Lung (tissue), 12 donors: ENCODE measurements around the gene SSRP1. TPM values are rescaled to one million over a fixed set of nuclear protein-coding genes. Genes with fewer than 3 reads are reported as not detected.
"Not testable (repeated sequence)": the region's sequence is repeated elsewhere in the genome, so short reads cannot be mapped to it uniquely, and the experiment has no call there.

Experiments used
- ATAC-seq: fragments of 200-7000 bp; cut with Tn5 transposase; one replicate; pipeline ENCODE4 v1.9.1; 2020; ENCODE audit warnings: moderate number of reproducible peaks; ENCODE audit not compliant: insufficient read depth, low FRiP score
- DNase-seq, 3 donors: peaks; one replicate each; pipeline ENCODE4 v3.0.0-alpha.2; 2013 to 2017
- H3K27ac ChIP-seq, 2 donors: one replicate each; pipeline ENCODE4 v1.5.1; 2013; ENCODE audit warnings: mild to moderate bottlenecking in 2 of 2, moderate library complexity in 2 of 2, control low read depth in 1 of 2, inconsistent platforms in 1 of 2, low read depth in 1 of 2, low read length in 1 of 2
- H3K27me3 ChIP-seq, 3 donors: one replicate each; pipeline ENCODE4 v1.5.1; 2013; ENCODE audit warnings: low read length in 2 of 3; ENCODE audit not compliant: control insufficient read depth in 3 of 3, insufficient read depth in 3 of 3
- H3K36me3 ChIP-seq, 4 donors: one replicate each; pipeline ENCODE4 v1.5.1; 2013; ENCODE audit warnings: low read length in 4 of 4, mild to moderate bottlenecking in 1 of 4, moderate library complexity in 1 of 4; ENCODE audit not compliant: control insufficient read depth in 4 of 4, insufficient read depth in 4 of 4
- H3K4me1 ChIP-seq, 5 donors: one replicate each; pipeline ENCODE4 v1.5.1; 2013; ENCODE audit warnings: low read length in 5 of 5, mild to moderate bottlenecking in 2 of 5, moderate library complexity in 1 of 5; ENCODE audit not compliant: control insufficient read depth in 5 of 5, insufficient read depth in 5 of 5
- H3K4me3 ChIP-seq: one replicate; pipeline ENCODE4 v1.5.1; 2013; ENCODE audit warnings: mild to moderate bottlenecking, control low read depth, moderate library complexity
- H3K9ac ChIP-seq, 2 donors: one replicate each; pipeline ENCODE4 v1.5.1; 2013; ENCODE audit warnings: low read length in 2 of 2, control low read depth in 1 of 2; ENCODE audit not compliant: insufficient read depth in 1 of 2
- H3K9me3 ChIP-seq, 4 donors: one replicate each; pipeline ENCODE4 v1.5.1; 2013; ENCODE audit warnings: low read length in 3 of 4, mild to moderate bottlenecking in 1 of 4, moderate library complexity in 1 of 4; ENCODE audit not compliant: control insufficient read depth in 4 of 4, insufficient read depth in 3 of 4
- CTCF ChIP-seq: IDR thresholded peaks from 2 replicates; pipeline ENCODE4 v1.5.1; 2012; ENCODE audit warnings: mild to moderate bottlenecking; ENCODE audit errors: control extremely low read depth, extremely low read depth
- WGBS, 2 donors: extraction: QIAGEN DNeasy Blood & Tissue Kit; methylation state at CpG; one replicate each; pipeline ENCODE4 v1.1.7; 2013; 5-methylcytosine and 5-hydroxymethylcytosine counted together
- polyA plus RNA-seq, 2 donors: library from polyadenylated mRNA; stranded (reverse); fragments of 200-250 nt; gene quantifications; one replicate each; pipeline ENCODE4 v1.2.1, GENCODE V29; 2013
- total RNA-seq, 2 donors: library from RNA; depleted of rRNA in 1 of 2; stranded (reverse); fragments of >200 nt in 1 of 2; gene quantifications; one replicate each; pipeline ENCODE4 v1.2.1, GENCODE V29; 2014 to 2021
- donor health status: control.
- donor health status: control.
- donor health status: Bipolar disorder and iron deficiency.
- donor health status: healthy.
- donor health status: DM: yes; HTN: yes; CAD: no.

Gene SSRP1
- total and polyA plus RNA-seq, 4 donors: 37.1 to 76.9 (median 64.6) TPM

- DNase-seq (peak in 1 of 3 donors; percentile 49), ATAC-seq (no peak)
- Histone ChIP-seq H3K9me3 (no peaks in the 10 kb centered on the region), H3K27ac (no peak overlapping the region), H3K4me1 (peaks cover 0 to 13% (median 7%) of the 10 kb centered on the region in 5 donors), H3K27me3 (no peaks in the 10 kb centered on the region), H3K9ac (no peak overlapping the region), H3K36me3 (no peaks in the 10 kb centered on the region), H3K4me3 (no peak overlapping the region)
- TF ChIP-seq CTCF: no peak
- 47 to 55% methylated on average over 12 of the region's 12 CpGs for WGBS, 2 donors
Measured at GRCh38 chr11:57340039-57340615, 4.4 kb upstream of the SSRP1 start.

- TF ChIP-seq CTCF: no peak
- Histone ChIP-seq H3K9me3 (no peaks in the 10 kb centered on the region), H3K27me3 (no peaks in the 10 kb centered on the region), H3K27ac (no peak overlapping the region), H3K4me1 (peaks cover 0 to 21% (median 12%) of the 10 kb centered on the region in 5 donors), H3K36me3 (peaks cover 0 to 3% (median 0%) of the 10 kb centered on the region in 4 donors), H3K4me3 (no peak overlapping the region), H3K9ac (no peak overlapping the region)
- ATAC-seq: no peak
- no peak for DNase-seq
- WGBS, 2 donors: 72 to 83% methylated on average over 5 of the region's 5 CpGs
Measured at GRCh38 chr11:57339328-57339727, 3.6 kb upstream of the SSRP1 start.

- Histone ChIP-seq H3K27ac (no peak within 1 kb of the TSS), H3K9me3 (no peaks in the 10 kb centered on the region), H3K27me3 (no peaks in the 10 kb centered on the region), H3K4me3 (no peak within 1 kb of the TSS), H3K36me3 (peaks cover 0 to 11% (median 3%) of the 10 kb centered on the region in 4 donors), H3K9ac (no peak within 1 kb of the TSS), H3K4me1 (peaks cover 0 to 23% (median 12%) of the 10 kb centered on the region in 5 donors)
- ATAC-seq (no peak), DNase-seq (peak in 1 of 3 donors; percentile 24)
- TF ChIP-seq CTCF: no peak
- 55 to 69% methylated on average over 4 of the region's 4 CpGs for WGBS, 2 donors
Measured at GRCh38 chr11:57338142-57338541, 2.5 kb upstream of the SSRP1 start, which contains the start of gene P2RX3. TSS of gene P2RX3 (plus strand) at chr11:57338352. CDS start at chr11:57338551, 199 bp downstream.

- H3K27ac ChIP-seq, H3K27me3 ChIP-seq, ATAC-seq, H3K4me3 ChIP-seq, H3K9me3 ChIP-seq, DNase-seq: not testable (repeated sequence)
- WGBS, 2 donors: 94 to 95% methylated on average over 6 of the region's 6 CpGs
- H3K36me3 ChIP-seq: peaks cover 0 to 24% (median 14%) of the 10 kb centered on the region in 4 donors
- peaks cover 0 to 23% (median 12%) of the 10 kb centered on the region in 5 donors for H3K4me1 ChIP-seq
- peak overlapping the region in 1 of 2 donors; percentile 83 for H3K9ac ChIP-seq
Measured at GRCh38 chr11:57336856-57337255, 1.2 kb upstream of the SSRP1 start.
